HuH-7 (cell line): ENCODE data around the gene ID3.
"Not testable (repeated sequence)": the region's sequence is repeated elsewhere in the genome, so short reads cannot be mapped to it uniquely, and the experiment has no call there.

ENCODE experiments used
- DNase-seq: peaks from one replicate; pipeline ENCODE4 v3.0.0; 2011; ENCODE audit warnings: low spot score

Gene ID3

GRCh38 chr1:23588749-23589548 lies 29.6 kb upstream of the ID3 start:
- no peak for DNase-seq

GRCh38 chr1:23585321-23586022 lies 26.2 kb upstream of the ID3 start:
- no peak for DNase-seq

GRCh38 chr1:23583727-23584126 lies 24.4 kb upstream of the ID3 start:
- not testable (repeated sequence) for DNase-seq

GRCh38 chr1:23582820-23583219 lies 23.5 kb upstream of the ID3 start:
- no peak for DNase-seq

DNA sequence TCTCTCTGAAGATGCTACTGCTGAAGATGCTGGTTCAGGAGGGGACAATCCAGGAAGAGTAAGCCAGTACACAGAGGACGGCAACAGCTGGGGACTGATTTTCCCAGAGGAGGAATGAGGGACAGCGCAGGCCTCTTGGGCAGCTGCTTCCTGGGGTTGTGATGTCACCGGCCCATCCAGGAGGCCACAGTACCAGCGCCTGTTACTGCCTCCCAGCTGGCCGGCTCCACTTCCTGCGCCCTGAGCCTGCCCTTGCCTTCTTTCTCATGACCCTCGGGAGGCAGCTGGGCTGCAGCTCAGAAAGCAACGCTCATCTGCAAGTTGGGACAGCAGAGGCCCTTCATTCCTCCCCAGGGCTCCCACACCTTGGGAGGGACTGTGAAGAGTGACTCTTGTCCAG lies 21.9 kb upstream of the ID3 start:
- no peak for DNase-seq

DNA sequence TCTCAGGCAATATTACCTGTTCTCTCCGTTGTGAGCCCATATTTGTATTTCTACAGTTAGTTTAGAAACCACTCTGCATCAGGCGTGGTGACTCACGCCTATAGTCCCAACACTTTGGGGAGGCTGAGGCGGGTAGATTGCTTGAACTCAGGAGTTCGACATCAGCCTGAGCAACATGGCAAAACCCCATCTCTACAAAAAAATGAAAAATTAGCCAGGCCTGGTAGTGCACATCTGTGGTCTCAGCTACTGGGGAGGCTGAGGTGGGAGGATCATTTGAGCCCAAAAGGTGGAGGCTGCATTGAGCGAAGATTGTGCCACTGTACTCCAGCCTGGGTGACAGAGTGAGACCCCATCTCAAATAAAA lies 19.7 kb upstream of the ID3 start:
- no peak for DNase-seq

DNA sequence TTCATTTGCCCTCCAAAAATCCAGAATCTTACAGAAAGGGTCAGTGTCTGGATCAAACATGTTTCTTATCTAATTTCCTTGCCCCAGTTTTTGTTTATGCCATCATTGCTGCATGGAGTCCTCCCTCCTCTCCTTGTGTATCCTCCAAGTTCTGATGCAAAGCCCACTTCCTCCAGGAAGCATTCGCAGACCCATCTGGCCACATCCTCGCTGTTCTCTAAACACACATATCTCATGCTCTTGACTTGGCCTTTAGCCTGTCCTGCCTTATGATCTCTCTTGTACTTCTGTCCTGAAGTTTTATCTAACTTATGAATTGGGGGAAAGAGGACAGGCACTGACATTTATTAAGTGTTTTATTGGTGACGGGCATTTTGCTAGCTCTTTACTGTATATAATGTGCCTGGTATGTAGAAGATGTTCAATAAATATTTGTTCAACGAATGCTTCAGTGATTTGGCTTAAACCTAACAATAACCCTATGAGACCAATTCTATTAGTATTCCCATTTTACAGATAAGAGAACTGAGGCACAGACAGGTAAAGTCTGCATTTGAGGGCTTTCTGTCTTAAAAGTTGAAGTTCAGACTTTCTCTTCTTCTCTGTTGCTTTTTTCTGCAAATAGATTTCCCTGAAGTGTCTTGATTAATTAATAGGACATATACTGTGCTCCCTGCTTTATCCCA lies 19.2 kb upstream of the ID3 start:
- DNase-seq: no peak

DNA sequence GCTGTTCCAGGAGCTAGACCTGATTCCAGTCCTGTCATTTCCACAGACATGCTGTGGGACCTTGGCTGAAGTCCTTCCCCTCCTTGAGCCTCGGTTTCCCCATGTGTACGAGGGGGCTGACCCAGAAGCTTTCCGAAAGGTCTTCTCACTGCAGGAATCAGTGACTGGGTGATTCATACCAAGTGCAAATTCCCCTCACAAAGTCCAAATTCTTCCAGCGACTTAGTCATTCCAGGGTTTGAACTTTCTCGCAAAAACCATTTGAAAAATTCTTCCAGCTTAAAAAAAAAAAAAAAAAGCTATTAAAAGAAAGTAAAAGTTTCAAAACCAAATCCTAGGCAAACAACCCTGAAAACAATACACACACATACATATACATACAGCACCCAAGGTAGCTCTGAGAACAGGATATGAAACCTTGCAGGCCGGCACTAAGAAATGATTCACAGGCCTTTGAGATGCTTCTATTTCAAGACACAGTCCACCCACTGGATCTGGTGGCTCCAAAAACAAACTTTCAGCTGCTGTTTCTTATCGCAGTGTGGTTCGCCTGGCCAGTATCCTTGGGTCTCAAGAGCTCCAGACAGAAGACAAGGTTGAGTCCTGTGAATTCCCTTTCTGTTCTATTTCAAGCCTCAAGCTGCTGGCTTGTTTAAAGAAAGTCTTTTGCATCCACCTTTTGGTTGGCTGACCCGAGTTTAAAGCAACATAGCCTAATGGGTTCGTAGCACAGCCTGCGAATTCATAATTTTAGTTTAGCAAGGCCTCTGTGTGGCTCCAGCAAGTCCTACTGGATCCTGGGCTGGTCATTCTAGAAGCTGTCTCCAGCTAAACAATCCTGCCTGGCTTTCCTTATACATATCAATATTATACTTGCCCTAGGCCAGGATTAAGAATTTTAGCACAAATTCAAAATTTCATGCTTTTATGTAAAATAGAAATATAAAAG lies 18.0 kb upstream of the ID3 start:
- DNase-seq: no peak

DNA sequence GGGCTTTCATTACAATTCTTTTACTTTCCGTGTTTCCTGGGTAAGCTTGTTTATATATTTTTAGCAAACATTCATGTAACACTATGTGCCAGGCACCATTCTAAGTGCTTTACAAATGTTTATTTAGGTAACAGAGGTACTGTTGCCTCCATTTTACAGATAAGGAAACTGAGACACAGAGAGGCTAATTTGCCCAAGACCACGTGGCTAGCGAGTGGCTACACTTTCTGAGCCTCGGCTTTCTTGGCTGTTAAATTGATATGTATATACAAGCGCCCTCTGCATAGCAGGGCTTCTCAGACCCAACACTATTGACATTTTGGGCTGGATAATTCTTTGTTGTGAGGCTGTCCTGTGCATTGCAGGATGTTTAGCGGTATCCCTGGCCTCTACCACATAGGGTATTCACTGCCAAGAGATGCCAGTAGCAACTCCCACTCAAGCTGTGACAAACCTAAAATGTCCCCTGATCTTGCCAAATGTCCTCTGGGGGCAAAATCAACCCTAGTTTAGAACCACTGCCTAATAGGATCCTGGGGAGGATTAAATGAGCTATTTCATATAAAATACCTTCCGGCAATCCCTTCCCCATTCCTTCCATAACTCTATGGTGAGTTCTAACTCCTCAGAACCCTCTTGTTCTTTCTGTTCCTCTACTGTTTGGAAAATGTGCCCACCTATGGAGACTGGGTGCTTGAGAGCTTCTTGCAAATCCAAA lies 17.2 kb upstream of the ID3 start:
- DNase-seq: no peak

- DNase-seq: no peak
Observed at GRCh38 chr1:23575226-23575810, 16.0 kb upstream of the ID3 start.

- no peak for DNase-seq
Observed at GRCh38 chr1:23574265-23574754, 15.0 kb upstream of the ID3 start.

GRCh38 chr1:23573574-23574182 lies 14.4 kb upstream of the ID3 start:
- DNase-seq: no peak

DNA sequence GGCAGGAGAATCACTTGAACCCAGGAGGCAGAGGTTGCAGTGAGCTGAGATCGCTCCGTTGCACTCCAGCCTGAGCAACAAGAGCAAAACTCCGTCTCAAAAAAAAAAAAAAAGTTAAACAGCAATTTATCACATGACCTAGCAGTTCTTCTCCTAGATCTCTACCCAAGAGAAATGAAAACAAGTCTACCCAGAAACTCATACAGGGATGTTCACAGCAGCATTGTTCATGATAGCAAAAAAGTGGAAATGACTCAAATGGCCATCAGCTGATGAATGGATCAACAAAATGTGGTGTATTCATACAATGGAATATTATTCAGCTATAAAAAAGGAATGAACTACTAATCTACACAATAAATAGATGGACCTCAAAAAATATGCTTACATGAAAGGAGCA lies 12.2 kb upstream of the ID3 start:
- DNase-seq: no peak

- no peak for DNase-seq
Observed at GRCh38 chr1:23570001-23570691, 10.8 kb upstream of the ID3 start.

DNA sequence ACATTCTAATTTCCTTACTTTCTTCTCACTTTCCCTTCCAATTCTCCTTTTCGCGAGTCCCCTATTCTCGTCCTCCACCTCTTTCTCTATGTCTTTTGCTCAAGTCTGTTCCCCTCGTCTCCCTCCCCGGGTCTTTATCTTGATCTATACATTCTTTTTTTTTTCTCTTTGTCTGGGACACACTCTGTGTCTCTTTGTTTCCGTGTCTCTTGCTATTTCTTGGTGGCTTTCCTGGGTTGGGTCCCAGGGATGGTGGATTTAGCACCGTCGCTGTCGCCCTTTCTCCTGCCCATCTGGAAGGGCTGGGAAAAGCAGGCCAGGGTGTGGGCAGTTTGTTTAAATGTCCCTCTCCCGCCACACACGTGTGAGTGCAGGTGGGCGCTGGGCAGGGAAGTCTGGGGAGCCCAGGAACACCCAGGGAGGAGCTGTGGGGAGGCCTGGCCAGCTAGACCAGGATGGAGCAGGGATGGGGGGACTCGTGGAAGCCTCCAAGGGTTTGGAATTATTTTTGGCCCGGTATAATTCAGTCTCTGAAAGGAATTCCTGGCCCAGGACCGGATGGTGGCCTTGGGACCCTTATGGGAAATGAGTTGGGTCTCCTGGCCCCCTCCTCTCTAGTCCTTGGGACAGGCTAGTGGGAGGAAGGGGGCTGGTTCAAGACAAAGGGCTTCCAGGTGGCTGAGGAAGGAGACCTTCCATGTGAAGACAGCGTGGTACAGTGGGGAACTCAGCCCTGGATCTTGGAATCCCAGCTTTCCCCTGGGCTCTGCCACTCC lies 9.5 kb upstream of the ID3 start:
- no peak for DNase-seq

- no peak for DNase-seq
Observed at GRCh38 chr1:23567996-23568607, 8.8 kb upstream of the ID3 start.

DNA sequence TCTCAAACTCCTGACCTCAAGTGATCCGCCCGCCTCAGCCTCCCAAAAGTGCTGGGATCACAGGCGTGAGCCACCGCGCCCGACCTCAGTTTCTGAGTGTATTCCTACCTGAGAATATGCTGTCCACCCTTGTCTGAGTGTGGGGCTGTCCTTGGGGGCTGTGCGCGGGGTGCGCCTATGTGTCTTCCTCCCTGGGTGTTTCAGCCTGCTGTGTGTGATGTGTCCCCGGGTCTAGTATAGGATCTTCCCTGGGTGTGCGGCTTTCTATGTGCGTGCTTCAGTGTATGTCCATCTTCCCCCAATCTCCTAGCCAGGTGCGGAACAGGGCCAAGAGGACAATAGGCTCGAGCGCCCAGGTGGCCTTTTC lies 8.3 kb upstream of the ID3 start:
- DNase-seq: no peak

GRCh38 chr1:23566304-23566703 lies 7.0 kb upstream of the ID3 start:
- DNase-seq: no peak

GRCh38 chr1:23565776-23566175 lies 6.5 kb upstream of the ID3 start:
- DNase-seq: no peak
